ENCODE data around the gene RAB4A. TPM values are rescaled to one million over a fixed set of nuclear protein-coding genes. Genes with fewer than 3 reads are reported as not detected.

RAB4A gene
- total RNA-seq, 2 donors from 2014 or later = 12.5 to 69.0 TPM

DNA sequence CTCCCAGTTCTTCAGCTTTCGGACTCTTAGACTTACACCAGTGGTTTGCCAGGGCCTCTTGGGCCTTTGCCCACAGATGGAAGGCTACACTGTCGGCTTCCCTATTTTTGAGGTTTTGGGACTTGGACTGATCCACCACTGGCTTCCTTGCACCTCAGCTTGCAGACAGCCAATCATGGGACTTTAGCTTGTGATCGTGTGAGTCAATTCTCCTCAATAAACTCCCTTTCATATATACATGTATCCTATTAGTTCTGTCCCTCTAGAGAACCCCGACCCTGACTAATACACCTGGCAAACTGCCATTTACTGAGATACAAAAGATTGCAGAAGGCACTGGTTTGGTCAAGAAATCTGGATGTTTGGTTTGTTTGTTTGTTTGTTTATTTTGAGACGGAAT, 6.4 kb upstream of the RAB4A start:
- Histone ChIP-seq H3K27me3 (no peaks in the 10 kb centered on the region), H3K36me3 (replicated peaks in 1 of 2; ENCODE audit: insufficient read depth in 1 of 2, low read depth in 2 of 2) (no peaks in the 10 kb centered on the region), H3K4me3 (no peak overlapping the region), H3K27ac (no peak overlapping the region), H3K4me1 (no peaks in the 10 kb centered on the region), H3K9me3 (no peaks in the 10 kb centered on the region)
- TF ChIP-seq, protein P1, sequence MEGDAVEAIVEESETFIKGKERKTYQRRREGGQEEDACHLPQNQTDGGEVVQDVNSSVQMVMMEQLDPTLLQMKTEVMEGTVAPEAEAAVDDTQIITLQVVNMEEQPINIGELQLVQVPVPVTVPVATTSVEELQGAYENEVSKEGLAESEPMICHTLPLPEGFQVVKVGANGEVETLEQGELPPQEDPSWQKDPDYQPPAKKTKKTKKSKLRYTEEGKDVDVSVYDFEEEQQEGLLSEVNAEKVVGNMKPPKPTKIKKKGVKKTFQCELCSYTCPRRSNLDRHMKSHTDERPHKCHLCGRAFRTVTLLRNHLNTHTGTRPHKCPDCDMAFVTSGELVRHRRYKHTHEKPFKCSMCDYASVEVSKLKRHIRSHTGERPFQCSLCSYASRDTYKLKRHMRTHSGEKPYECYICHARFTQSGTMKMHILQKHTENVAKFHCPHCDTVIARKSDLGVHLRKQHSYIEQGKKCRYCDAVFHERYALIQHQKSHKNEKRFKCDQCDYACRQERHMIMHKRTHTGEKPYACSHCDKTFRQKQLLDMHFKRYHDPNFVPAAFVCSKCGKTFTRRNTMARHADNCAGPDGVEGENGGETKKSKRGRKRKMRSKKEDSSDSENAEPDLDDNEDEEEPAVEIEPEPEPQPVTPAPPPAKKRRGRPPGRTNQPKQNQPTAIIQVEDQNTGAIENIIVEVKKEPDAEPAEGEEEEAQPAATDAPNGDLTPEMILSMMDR (IDR thresholded peaks at IDR 0.05) = no peak
- no peak for TF ChIP-seq POLR2A (IDR thresholded peaks at IDR 0.05)
- DNase-seq (no peak), ATAC-seq (no peak)
- intact Hi-C loops (cut with DNase I) = no loop called here
- 80 to 81% methylated on average over 5 of the region's 5 CpGs for WGBS, 2 donors

DNA sequence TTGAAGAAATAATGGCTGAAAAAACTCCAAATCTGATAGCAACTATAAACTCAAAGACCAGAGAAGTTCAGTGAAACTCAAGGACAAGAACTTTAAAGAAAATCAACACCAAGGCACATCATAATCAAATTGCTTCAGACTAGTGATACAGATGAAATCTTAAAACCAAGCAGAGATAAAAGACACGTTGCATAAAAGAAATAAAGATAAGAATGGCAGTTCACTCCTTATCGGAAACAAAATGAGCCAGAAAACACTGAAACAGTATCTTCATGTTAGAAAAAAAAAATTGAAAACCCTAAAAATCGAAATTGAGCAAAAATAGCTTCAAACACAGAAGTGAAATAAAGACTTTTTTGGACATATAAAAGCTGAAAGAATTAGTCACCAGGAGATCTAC, 4.6 kb upstream of the RAB4A start:
- ATAC-seq (no peak), DNase-seq (no peak)
- 52 to 58% methylated on average over 3 of the region's 3 CpGs for WGBS, 2 donors
- intact Hi-C loops (cut with DNase I) = no loop called here
- Histone ChIP-seq H3K9me3 (no peaks in the 10 kb centered on the region), H3K4me3 (no peak overlapping the region), H3K36me3 (replicated peaks in 1 of 2; ENCODE audit: insufficient read depth in 1 of 2, low read depth in 2 of 2) (no peaks in the 10 kb centered on the region), H3K27ac (no peak overlapping the region), H3K4me1 (peaks cover 13% of the 10 kb centered on the region), H3K27me3 (no peaks in the 10 kb centered on the region)
- TF ChIP-seq, protein P1 (IDR thresholded peaks at IDR 0.05) = no peak
- no peak for TF ChIP-seq POLR2A (IDR thresholded peaks at IDR 0.05)

- H3K4me1 ChIP-seq = peaks cover 14% of the 10 kb centered on the region
- ATAC-seq (no peak), DNase-seq (no peak)
- WGBS, 2 donors = 77 to 94% methylated on average over 2 of the region's 2 CpGs
- H3K27me3 ChIP-seq = no peaks in the 10 kb centered on the region
- TF ChIP-seq, protein P1 (IDR thresholded peaks at IDR 0.05) = no peak
- no peak for TF ChIP-seq POLR2A (IDR thresholded peaks at IDR 0.05)
- H3K4me3 ChIP-seq = no peak overlapping the region
- H3K36me3 ChIP-seq (replicated peaks in 1 of 2; ENCODE audit: insufficient read depth in 1 of 2, low read depth in 2 of 2) = no peaks in the 10 kb centered on the region
- H3K27ac ChIP-seq = no peak overlapping the region
- intact Hi-C loops (cut with DNase I) = no loop called here
- no peaks in the 10 kb centered on the region for H3K9me3 ChIP-seq
These were observed 3.9 kb upstream of the RAB4A start for GRCh38 chr1:229266832-229267500.

- TF ChIP-seq, protein P1 (IDR thresholded peaks at IDR 0.05) = no peak
- TF ChIP-seq POLR2A (IDR thresholded peaks at IDR 0.05) = no peak
- Histone ChIP-seq H3K27ac (no peak overlapping the region), H3K27me3 (no peaks in the 10 kb centered on the region), H3K9me3 (no peaks in the 10 kb centered on the region), H3K4me1 (peaks cover 30% of the 10 kb centered on the region), H3K36me3 (replicated peaks in 1 of 2; ENCODE audit: insufficient read depth in 1 of 2, low read depth in 2 of 2) (no peaks in the 10 kb centered on the region), H3K4me3 (no peak overlapping the region)
- ATAC-seq (no peak), DNase-seq (no peak)
- WGBS, 2 donors = 87 to 92% methylated on average over 2 of the region's 2 CpGs
- intact Hi-C loops (cut with DNase I) = no loop called here
These were observed 2.4 kb upstream of the RAB4A start for GRCh38 chr1:229268505-229268904.

Measured in body of pancreas (tissue), 4 donors.